Heart right ventricle (tissue), 16 donors: ENCODE measurements around the gene RHBDL1. TPM values are rescaled to one million over a fixed set of nuclear protein-coding genes. Genes with fewer than 3 reads are reported as not detected.
A peak's percentile ranks its signal among the peaks of the same experiment; 100 is the strongest.

Source experiments
- ATAC-seq, 8 donors: fragments of 200-7000 bp; cut with Tn5 transposase; one replicate each; pipeline ENCODE4 v1.9.1; 2020; ENCODE audit warnings: mild to moderate bottlenecking in 8 of 8, moderate library complexity in 8 of 8, moderate number of reproducible peaks in 1 of 8
- DNase-seq, 2 donors: peaks; one replicate each; pipeline ENCODE4 v3.0.0-alpha.2; 2020
- H3K27ac ChIP-seq, 10 donors: fragments of 200-600 bp; sonication (generic) in 2 of 10; one replicate each; pipeline versions ENCODE4 v1.5.0 to v1.8.0; 2020 to 2022; ENCODE audit warnings: mild to moderate bottlenecking in 3 of 10
- H3K27me3 ChIP-seq, 7 donors: fragments of 200-600 bp; one replicate each; pipeline ENCODE4 v1.8.0; 2021 to 2022; ENCODE audit warnings: mild to moderate bottlenecking in 2 of 7
- H3K36me3 ChIP-seq, 9 donors: fragments of 200-600 bp; sonication (generic) in 1 of 9; one replicate each; pipeline versions ENCODE4 v1.5.0 to v1.8.0; 2020 to 2022; ENCODE audit warnings: mild to moderate bottlenecking in 2 of 9
- H3K4me1 ChIP-seq, 9 donors: fragments of 200-600 bp; sonication (generic) in 1 of 9; one replicate each; pipeline versions ENCODE4 v1.5.0 to v1.8.0; 2020 to 2022; ENCODE audit warnings: mild to moderate bottlenecking in 4 of 9
- H3K4me3 ChIP-seq, 10 donors: fragments of 200-600 bp; sonication (generic) in 2 of 10; one replicate each; pipeline versions ENCODE4 v1.5.0 to v1.8.0; 2020 to 2022; ENCODE audit warnings: mild to moderate bottlenecking in 7 of 10, moderate library complexity in 2 of 10
- H3K9me3 ChIP-seq, 11 donors: fragments of 200-600 bp in 10 of 11; sonication (generic) in 2 of 11; one replicate each; pipeline versions ENCODE4 v1.5.0 to v1.8.0; 2013 to 2022; ENCODE audit warnings: mild to moderate bottlenecking in 2 of 11, control low read depth in 1 of 11, moderate library complexity in 1 of 11
- WGBS, 2 donors: extraction: QIAGEN DNeasy Blood & Tissue Kit; methylation state at CpG; one replicate each; pipeline ENCODE4 v1.1.7; 2013; ENCODE audit warnings: inconsistent platforms in 1 of 2; 5-methylcytosine and 5-hydroxymethylcytosine counted together
- intact Hi-C, 10 donors: fragments of 100-400 bp; cut with DNase I; formaldehyde crosslinking; loops; one replicate each; pipeline versions ENCODE4 v1.11.1 to v1.14.2; 2022
- polyA plus RNA-seq, 2 donors: library from polyadenylated mRNA; stranded (reverse); fragments of 200-250 nt; gene quantifications; one replicate each; pipeline ENCODE4 v1.2.3, GENCODE V29; 2013
- total RNA-seq, 10 donors: library from RNA; stranded (reverse); fragmentation: NEBNext Ultra II Directional in 3 of 10; extraction: Animal tissue kit (Norgen Biotek cat#: 25700) in 3 of 10; gene quantifications; one replicate each; pipeline versions ENCODE4 v1.2.1 to v1.2.4, GENCODE V29; 2021 to 2023
- TF ChIP-seq, protein P1 (sequence below), 9 donors: fragments of 200-600 bp; sonication (generic) in 2 of 9; IDR thresholded peaks; one replicate each; pipeline versions ENCODE4 v1.5.0 to v1.8.0; 2021 to 2022; ENCODE audit warnings: antibody characterized with exemption in 9 of 9, mild to moderate bottlenecking in 5 of 9, moderate library complexity in 1 of 9
- donor health status: Arrhythmogenic right ventricular cardiomyopathy.
- donor health status: ischemic (EF 13 %, LVEDD 7.1; RV severe dilation, severe dysfunction).
- donor health status: healthy with polysubstance abuse.
- donor health status: DM: no; HTN: yes; CAD: no.
- donor health status: DM: no; HTN: no; CAD: no.
- donor health status: ischemic (EF 25% LVEDD 6.9; RV normal size, moderate dysfunction).
- donor health status: ischemic (EF 25% LVEDD 5.7; RV mildly dilated, moderate dysfunction).
- donor health status: healthy.
- donor health status: DM: yes; HTN: yes; CAD: no.
- donor health status: Ischemic cardiomyopathy.
- donor health status: ischemic (EF 35%, LVEDD 5.7; RV mildly dilated, moderate dysfunction).
- donor health status: nonischemic (EF 11% LVEDD 7.7; RV severe dilation, severe dysfunction).
- donor health status: DM: yes; HTN: yes; CAD: no.
- donor health status: PGD.
- donor health status: ischemic (EF 29% LVEDD 5.4; RV normal size, mild dysfunction).
- donor health status: nonischemic (EF 23%, LVEDD 6.1; RV moderate dilation, normal function).

Gene RHBDL1
- total and polyA plus RNA-seq, 12 donors: 0.90 to 7.4 (median 2.1) TPM

DNA sequence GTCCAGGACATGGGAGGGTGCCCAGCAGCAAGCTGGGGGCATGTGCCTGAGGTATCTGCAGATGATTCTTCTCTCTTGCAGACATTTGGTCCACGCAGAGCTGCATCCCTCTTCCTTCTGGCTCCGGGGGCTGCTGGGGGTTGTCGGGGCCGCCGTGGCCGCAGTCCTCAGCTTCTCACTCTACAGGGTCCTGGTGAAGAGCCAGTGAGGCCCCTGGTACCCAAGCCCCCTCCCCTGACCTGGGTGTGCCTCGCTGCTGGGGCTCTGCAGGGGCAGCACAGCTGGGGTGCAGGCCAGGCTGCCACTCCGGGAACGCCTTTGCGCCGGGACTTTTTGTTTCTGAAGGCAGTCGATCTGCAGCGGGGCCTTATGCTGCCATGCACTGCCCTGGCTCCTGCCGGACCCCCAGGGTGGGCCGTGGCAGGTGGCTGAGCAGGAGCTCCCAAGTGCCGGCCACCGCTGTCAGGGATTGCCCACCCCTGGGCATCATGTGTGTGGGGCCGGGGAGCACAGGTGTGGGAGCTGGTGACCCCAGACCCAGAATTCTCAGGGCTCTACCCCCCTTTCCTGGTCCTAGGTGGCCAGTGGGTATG lies 2.0 kb upstream of the RHBDL1 start:
- H3K36me3 ChIP-seq: peaks cover 0 to 51% (median 35%) of the 10 kb centered on the region in 9 donors
- H3K27me3 ChIP-seq: peaks cover 0 to 22% (median 0%) of the 10 kb centered on the region in 7 donors
- 91 to 93% methylated on average over 17 to 18 of the region's 18 CpGs for WGBS, 2 donors
- intact Hi-C loops: no loop called here
- no peak overlapping the region for H3K4me3 ChIP-seq
- peak overlapping the region in 1 of 10 donors; percentile 75 for H3K27ac ChIP-seq
- no peak for ATAC-seq
- peaks cover 8 to 34% (median 24%) of the 10 kb centered on the region in 9 donors for H3K4me1 ChIP-seq
- DNase-seq: no peak
- no peaks in the 10 kb centered on the region for H3K9me3 ChIP-seq
- TF ChIP-seq, protein P1, sequence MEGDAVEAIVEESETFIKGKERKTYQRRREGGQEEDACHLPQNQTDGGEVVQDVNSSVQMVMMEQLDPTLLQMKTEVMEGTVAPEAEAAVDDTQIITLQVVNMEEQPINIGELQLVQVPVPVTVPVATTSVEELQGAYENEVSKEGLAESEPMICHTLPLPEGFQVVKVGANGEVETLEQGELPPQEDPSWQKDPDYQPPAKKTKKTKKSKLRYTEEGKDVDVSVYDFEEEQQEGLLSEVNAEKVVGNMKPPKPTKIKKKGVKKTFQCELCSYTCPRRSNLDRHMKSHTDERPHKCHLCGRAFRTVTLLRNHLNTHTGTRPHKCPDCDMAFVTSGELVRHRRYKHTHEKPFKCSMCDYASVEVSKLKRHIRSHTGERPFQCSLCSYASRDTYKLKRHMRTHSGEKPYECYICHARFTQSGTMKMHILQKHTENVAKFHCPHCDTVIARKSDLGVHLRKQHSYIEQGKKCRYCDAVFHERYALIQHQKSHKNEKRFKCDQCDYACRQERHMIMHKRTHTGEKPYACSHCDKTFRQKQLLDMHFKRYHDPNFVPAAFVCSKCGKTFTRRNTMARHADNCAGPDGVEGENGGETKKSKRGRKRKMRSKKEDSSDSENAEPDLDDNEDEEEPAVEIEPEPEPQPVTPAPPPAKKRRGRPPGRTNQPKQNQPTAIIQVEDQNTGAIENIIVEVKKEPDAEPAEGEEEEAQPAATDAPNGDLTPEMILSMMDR (IDR thresholded peaks at IDR 0.05): no peak

DNA sequence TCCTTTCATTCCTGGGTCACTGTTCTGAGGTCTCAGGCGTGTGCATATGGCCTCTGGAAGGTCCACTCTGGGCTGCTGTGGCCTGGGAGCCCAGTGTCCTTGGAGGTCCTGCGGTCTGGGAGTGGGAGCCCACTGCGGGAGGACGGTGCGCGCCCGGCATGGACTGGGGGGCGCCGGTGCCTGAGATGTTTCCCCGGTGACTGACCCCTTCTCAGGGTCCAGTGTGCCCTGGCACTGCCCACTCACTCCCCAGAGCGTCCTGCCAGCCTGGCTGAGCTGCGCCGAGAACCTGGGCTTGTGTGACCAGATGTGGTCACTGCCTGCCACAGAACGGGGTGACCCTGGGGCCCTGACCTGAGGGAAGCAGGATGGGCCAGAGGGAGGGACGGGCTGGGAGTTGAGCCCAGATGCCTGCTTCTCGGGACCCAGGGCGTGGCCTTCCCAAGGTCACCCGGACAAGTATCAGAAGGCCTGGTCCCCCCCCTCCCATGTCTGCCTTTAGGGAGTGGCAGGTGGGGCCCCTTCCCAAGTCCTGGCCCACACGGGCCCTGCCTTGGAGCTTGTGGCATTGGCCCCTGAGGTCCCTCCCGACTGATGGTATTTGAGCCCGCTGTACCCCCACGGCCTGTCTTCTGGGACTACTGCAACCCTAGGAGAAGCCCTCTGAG lies 1.1 kb upstream of the RHBDL1 start:
- ATAC-seq: peak in 6 of 8 donors; percentile 2 to 47 (median 18)
- 65 to 67% methylated on average over 22 of the region's 22 CpGs for WGBS, 2 donors
- no peak overlapping the region for H3K4me3 ChIP-seq
- H3K27me3 ChIP-seq: peaks cover 0 to 22% (median 0%) of the 10 kb centered on the region in 7 donors
- H3K4me1 ChIP-seq: peaks cover 6 to 32% (median 20%) of the 10 kb centered on the region in 9 donors
- DNase-seq: no peak
- intact Hi-C loops: no loop called here
- H3K36me3 ChIP-seq: peaks cover 0 to 50% (median 35%) of the 10 kb centered on the region in 9 donors
- peak overlapping the region in 8 of 10 donors; percentile 20 to 75 (median 45) for H3K27ac ChIP-seq
- no peaks in the 10 kb centered on the region for H3K9me3 ChIP-seq
- TF ChIP-seq, protein P1 (IDR thresholded peaks at IDR 0.05): no peak

DNA sequence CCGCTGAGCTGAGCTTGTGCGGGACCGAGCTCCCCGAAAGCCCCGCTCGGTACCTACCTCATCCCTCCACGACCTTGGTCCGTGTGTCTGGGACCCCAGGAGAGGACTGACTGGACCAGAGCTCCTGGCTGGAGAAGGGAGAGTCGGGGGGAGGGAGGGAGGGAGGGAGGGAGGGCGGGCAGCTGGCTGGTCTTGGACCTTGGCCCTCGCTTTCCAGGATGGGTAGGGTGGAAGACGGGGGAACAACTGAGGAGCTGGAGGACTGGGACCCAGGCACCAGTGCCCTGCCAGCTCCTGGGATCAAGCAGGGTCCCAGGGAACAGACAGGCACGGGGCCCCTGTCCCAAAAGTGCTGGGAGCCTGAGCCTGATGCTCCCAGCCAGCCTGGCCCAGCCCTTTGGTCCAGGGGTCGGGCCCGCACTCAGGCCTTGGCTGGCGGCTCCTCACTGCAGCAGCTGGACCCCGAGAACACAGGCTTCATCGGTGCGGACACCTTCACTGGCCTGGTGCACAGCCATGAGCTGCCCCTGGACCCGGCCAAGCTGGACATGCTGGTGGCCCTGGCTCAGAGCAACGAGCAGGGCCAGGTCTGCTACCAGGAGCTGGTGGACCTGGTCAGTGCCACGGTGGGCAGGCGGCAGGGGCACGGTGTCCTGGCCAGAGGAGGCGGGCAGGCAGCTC lies 553 bp downstream of the RHBDL1 start:
- Histone ChIP-seq H3K4me1 (peaks cover 9 to 33% (median 25%) of the 10 kb centered on the region in 9 donors), H3K9me3 (no peaks in the 10 kb centered on the region), H3K36me3 (peaks cover 0 to 34% (median 23%) of the 10 kb centered on the region in 9 donors), H3K27ac (peak overlapping the region in 5 of 10 donors; percentile 12 to 75 (median 39)), H3K27me3 (peaks cover 0 to 22% (median 0%) of the 10 kb centered on the region in 7 donors), H3K4me3 (peak overlapping the region in 9 of 10 donors; percentile 25 to 50 (median 40))
- DNase-seq (no peak), ATAC-seq (no peak)
- intact Hi-C loops: no loop called here
- WGBS, 2 donors: 46 to 53% methylated on average over 23 to 25 of the region's 25 CpGs
- TF ChIP-seq, protein P1 (IDR thresholded peaks at IDR 0.05): no peak

DNA sequence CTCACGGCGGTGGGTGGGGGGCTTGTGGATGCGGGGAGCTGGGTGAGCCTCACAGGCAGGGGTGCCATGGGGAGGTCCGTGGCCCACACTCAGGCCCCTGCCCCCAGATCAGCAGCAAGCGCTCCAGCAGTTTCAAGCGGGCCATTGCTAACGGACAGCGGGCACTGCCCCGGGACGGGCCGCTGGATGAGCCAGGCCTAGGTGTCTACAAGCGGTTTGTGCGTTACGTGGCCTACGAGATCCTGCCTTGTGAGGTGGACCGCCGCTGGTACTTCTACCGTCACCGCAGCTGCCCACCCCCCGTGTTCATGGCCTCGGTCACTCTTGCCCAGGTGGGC lies 1.1 kb downstream of the RHBDL1 start:
- intact Hi-C loops: no loop called here
- Histone ChIP-seq H3K4me3 (no peak overlapping the region), H3K36me3 (peaks cover 0 to 32% (median 21%) of the 10 kb centered on the region in 9 donors), H3K27me3 (peaks cover 0 to 22% (median 0%) of the 10 kb centered on the region in 7 donors), H3K4me1 (peaks cover 14 to 38% (median 30%) of the 10 kb centered on the region in 9 donors), H3K27ac (no peak overlapping the region), H3K9me3 (no peaks in the 10 kb centered on the region)
- 90% methylated on average over 21 of the region's 21 CpGs for WGBS, 2 donors
- TF ChIP-seq, protein P1 (IDR thresholded peaks at IDR 0.05): no peak
- DNase-seq (no peak), ATAC-seq (no peak)
